C4-2B (cell line): ENCODE measurements around the gene DLG2.

Experiments
- ZFX ChIP-seq: fragments of 450-650 bp; IDR thresholded peaks from 2 replicates; pipeline ENCODE4 v1.6.1; 2017
- TF ChIP-seq, protein P1 (sequence below): fragments of 450-650 bp; conservative IDR thresholded peaks from 2 replicates; pipeline ENCODE4 v1.5.1; 2017; ENCODE audit warnings: mild to moderate bottlenecking

DNA sequence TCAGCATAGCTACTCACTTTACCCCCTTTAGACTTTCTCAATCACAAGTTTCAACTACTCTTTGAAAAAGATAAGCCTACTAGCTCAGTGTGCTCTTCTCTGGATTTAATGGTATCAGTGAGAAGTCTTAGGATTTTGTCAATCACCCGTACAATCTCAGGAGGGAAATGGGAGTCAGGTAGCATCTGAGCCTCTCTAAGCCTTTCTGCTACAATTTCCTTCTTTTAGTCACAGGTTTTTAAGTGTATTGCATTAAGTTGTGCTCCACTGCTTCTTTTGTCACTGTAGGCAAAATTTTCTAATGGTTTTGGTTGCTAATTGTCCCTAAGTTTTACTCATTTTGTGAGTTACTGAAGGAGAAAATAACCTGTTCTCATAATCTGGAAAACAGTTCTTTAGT is 1582.4 kb downstream of the DLG2 start:
- TF ChIP-seq, protein P1, sequence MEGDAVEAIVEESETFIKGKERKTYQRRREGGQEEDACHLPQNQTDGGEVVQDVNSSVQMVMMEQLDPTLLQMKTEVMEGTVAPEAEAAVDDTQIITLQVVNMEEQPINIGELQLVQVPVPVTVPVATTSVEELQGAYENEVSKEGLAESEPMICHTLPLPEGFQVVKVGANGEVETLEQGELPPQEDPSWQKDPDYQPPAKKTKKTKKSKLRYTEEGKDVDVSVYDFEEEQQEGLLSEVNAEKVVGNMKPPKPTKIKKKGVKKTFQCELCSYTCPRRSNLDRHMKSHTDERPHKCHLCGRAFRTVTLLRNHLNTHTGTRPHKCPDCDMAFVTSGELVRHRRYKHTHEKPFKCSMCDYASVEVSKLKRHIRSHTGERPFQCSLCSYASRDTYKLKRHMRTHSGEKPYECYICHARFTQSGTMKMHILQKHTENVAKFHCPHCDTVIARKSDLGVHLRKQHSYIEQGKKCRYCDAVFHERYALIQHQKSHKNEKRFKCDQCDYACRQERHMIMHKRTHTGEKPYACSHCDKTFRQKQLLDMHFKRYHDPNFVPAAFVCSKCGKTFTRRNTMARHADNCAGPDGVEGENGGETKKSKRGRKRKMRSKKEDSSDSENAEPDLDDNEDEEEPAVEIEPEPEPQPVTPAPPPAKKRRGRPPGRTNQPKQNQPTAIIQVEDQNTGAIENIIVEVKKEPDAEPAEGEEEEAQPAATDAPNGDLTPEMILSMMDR, result no peak
- TF ChIP-seq ZFX, result no peak
